Bronchial epithelial cell (primary cell): ENCODE data around the gene CBX2. TPM values are rescaled to one million over a fixed set of nuclear protein-coding genes. Genes with fewer than 3 reads are reported as not detected.

Experiments
- DNase-seq: peaks from one replicate; pipeline ENCODE4 v3.0.0-alpha.2; 2010; ENCODE audit warnings: low read depth
- FAIRE-seq: peaks from 2 replicates; lab custom pipeline; 2011; peaks lifted over from hg19 to GRCh38; lab: Jason Lieb, UNC
- H3K27me3 ChIP-seq: 2 replicates; pipeline ENCODE4 v1.5.1; 2011; ENCODE audit warnings: low read length; ENCODE audit not compliant: control insufficient read depth, insufficient read depth
- H3K36me3 ChIP-seq: 2 replicates; pipeline ENCODE4 v1.5.1; 2011; ENCODE audit warnings: low read length; ENCODE audit not compliant: control insufficient read depth, insufficient read depth
- H3K4me3 ChIP-seq: 2 replicates; pipeline ENCODE4 v1.5.1; 2011; ENCODE audit warnings: mild to moderate bottlenecking, low read depth, low read length, control low read depth
- total RNA-seq: library from RNA; depleted of rRNA; stranded (reverse); fragments of >200 nt; gene quantifications from 2 replicates; pipeline ENCODE4 v1.2.1, GENCODE V29; 2014
- TF ChIP-seq, protein P1 (sequence below): IDR thresholded peaks from 2 replicates; pipeline ENCODE4 v1.5.1; 2011; ENCODE audit warnings: mild to moderate bottlenecking, moderate library complexity, low read length, control low read depth, inconsistent platforms; ENCODE audit not compliant: insufficient read depth, severe bottlenecking

The CBX2 gene
- total RNA-seq, 1 donor from 2014 or later = 1.1 TPM

DNA sequence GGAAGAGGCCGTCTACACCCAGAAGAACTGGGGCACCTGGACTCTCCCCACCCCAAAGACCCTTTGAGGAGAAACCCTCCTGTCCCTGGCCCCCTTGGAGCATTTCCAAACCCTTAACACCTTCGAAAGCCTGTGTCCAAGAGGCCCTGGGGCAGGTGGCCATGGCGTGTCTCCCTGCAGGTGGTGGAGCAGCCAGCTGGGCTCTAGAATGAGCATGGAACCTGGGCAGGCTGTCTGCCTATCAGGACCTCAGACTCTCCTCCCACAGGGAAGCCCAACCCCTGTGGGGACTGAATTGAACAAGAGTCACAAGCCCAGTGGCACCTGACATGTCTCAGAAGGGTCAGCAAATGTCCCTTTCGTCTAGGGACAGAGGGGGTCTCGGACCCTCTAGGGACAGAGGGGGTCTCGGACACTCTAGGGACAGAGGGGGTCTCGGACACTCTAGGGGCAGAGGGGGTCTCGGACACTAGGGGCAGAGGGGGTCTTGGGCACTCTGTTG, 52.9 kb downstream of the CBX2 start:
- no peak for FAIRE-seq
- TF ChIP-seq, protein P1, sequence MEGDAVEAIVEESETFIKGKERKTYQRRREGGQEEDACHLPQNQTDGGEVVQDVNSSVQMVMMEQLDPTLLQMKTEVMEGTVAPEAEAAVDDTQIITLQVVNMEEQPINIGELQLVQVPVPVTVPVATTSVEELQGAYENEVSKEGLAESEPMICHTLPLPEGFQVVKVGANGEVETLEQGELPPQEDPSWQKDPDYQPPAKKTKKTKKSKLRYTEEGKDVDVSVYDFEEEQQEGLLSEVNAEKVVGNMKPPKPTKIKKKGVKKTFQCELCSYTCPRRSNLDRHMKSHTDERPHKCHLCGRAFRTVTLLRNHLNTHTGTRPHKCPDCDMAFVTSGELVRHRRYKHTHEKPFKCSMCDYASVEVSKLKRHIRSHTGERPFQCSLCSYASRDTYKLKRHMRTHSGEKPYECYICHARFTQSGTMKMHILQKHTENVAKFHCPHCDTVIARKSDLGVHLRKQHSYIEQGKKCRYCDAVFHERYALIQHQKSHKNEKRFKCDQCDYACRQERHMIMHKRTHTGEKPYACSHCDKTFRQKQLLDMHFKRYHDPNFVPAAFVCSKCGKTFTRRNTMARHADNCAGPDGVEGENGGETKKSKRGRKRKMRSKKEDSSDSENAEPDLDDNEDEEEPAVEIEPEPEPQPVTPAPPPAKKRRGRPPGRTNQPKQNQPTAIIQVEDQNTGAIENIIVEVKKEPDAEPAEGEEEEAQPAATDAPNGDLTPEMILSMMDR = no peak
- H3K36me3 ChIP-seq = peaks cover 17% of the 10 kb centered on the region
- H3K27me3 ChIP-seq = peaks cover 2% of the 10 kb centered on the region
- DNase-seq = no peak
- no peak overlapping the region for H3K4me3 ChIP-seq

DNA sequence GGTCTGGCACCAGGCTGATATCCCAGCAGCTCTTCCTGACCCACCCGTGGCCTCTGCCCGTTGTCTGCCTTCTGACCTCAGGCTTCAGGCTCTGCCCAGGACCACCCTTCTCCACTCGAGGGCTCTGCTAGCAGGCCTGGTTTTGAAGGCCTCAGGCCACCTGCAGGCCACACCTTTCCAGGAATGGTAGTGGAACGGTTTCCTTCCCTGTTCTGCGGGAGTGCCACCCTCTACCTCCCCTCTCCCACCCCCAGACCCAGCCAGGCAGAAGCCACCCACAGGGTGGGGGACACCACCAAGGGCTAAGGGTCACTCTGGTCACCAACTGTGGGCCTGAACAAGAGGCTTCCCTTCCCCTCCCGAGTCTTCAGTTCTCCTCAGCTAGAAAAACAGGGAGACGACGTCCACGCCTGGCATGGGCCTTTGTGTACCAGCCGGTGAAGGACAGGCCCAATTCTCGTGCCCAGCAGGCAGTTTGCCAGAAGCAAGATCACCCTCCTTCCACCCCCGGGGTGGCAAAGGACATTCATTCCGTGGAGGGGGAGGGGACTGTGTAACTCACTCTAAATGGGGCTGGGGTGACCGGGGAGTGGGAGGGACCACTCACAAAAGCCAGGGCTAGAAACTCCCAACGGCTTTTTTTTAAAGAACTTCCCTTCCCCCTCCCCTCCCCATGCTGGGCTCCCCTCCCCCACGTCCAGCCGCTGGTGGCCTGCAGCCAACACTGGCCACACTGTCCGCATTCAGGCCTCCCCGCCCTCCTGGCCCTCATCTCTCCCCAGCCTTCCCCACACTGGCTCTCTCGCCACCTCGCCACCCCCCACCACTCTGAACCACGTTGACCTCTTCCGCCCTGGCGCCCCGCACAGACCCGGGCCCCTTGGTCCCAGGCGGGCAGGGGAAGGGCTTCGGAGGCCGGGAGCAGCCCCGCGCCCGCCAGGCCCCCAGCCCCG, 53.6 kb downstream of the CBX2 start:
- Histone ChIP-seq H3K36me3 (peaks cover 22% of the 10 kb centered on the region), H3K27me3 (no peaks in the 10 kb centered on the region), H3K4me3 (no peak overlapping the region)
- DNase-seq = no peak
- FAIRE-seq = no peak
- TF ChIP-seq, protein P1 = no peak

- FAIRE-seq = no peak
- TF ChIP-seq, protein P1 = no peak
- H3K4me3 ChIP-seq = peak overlapping the region; percentile 6
- DNase-seq = no peak
- H3K27me3 ChIP-seq = no peaks in the 10 kb centered on the region
- peaks cover 23% of the 10 kb centered on the region for H3K36me3 ChIP-seq
Observed at GRCh38 chr17:79832218-79833109, 54.5 kb downstream of the CBX2 start.

DNA sequence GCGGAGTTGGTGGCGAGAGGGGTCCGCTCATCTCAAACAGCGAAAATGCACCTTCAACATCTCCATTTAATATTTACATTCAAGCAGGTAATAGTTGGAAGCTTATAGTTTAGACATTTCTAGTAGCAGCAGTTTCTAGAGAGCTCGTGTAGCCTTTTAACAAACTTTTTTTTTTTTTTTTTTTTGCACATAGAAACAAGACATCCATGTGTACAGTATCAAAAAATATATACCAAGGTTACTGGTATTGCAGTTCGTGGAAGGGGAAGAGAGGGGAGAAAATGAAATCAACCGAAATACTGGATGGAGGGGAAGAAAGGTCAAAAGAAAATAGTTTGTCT, 55.1 kb downstream of the CBX2 start:
- FAIRE-seq (no peak), DNase-seq (no peak)
- H3K4me3 ChIP-seq = no peak overlapping the region
- H3K36me3 ChIP-seq = peaks cover 24% of the 10 kb centered on the region
- no peaks in the 10 kb centered on the region for H3K27me3 ChIP-seq
- TF ChIP-seq, protein P1 = no peak

DNA sequence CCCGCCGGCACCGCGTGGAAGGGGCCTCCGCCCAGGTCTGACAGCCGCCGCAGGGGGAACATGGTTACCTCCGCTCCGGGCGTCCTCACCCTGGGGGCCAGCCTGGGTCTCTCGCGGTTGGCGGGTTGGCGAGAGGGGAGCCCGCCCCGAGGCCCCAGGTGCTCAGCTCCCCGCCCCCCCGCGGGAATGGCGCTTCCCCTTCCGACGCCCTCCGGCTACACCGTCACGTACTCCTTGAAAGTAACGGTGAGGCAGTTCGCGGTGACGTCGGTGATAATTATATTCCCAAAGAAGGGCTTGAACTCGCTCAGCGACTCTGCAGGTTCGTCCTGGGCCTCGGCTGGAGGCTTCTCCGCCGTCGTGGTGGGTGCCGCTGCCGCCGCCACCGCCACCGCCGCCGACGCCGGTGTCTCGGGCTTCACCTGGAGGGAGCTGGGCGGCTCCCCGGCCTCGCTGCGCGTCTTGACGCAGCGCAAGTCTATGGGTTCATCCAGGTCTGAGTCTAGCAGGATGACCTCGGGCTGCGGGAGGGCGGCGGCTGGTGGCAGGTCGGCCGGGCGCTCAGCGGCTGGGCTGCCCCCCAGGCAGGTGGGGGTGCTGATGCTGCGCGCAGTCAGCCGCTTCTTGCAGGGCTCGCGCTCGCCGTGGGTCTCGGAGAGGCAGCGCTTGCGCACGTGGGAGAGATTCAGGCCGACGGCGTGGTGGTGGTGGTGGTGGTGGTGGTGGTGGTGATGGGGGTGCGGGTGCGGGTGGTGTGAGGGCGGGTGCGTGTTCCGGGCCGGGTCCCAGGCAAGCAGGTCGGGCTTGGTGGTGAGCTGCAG, 56.0 kb downstream of the CBX2 start:
- DNase-seq = no peak
- TF ChIP-seq, protein P1 = no peak

More for the DNA sequence above, 56.0 kb downstream of the CBX2 start:
- peaks cover 27% of the 10 kb centered on the region for H3K36me3 ChIP-seq
- H3K4me3 ChIP-seq = no peak overlapping the region
- H3K27me3 ChIP-seq = no peaks in the 10 kb centered on the region
- FAIRE-seq = no peak
